D721Med (cell line): ENCODE measurements around the gene STARD13.

Experiments
- DNase-seq: peaks from one replicate; pipeline ENCODE4 v3.0.0; 2011; ENCODE audit warnings: low spot score; ENCODE audit not compliant: insufficient read length
- FAIRE-seq: peaks from 2 replicates; lab custom pipeline; 2011; peaks lifted over from hg19 to GRCh38; lab: Jason Lieb, UNC
- CTCF ChIP-seq: IDR thresholded peaks from 2 replicates; pipeline ENCODE4 v1.5.1; 2012; ENCODE audit warnings: mild to moderate bottlenecking, control low read depth; ENCODE audit not compliant: insufficient read depth; ENCODE audit errors: missing control alignments

STARD13 gene

GRCh38 chr13:33069365-33069764 is 216.2 kb downstream of the STARD13 start:
- no peak for FAIRE-seq
- TF ChIP-seq CTCF = no peak
- DNase-seq = no peak

GRCh38 chr13:33066329-33066728 is 219.2 kb downstream of the STARD13 start:
- TF ChIP-seq CTCF = no peak
- no peak for FAIRE-seq
- no peak for DNase-seq

- DNase-seq (no peak), FAIRE-seq (no peak)
- no peak for TF ChIP-seq CTCF
These were observed 224.7 kb downstream of the STARD13 start for GRCh38 chr13:33060815-33061214.

- no peak for TF ChIP-seq CTCF
- FAIRE-seq (no peak), DNase-seq (no peak)
These were observed 226.7 kb downstream of the STARD13 start for GRCh38 chr13:33058776-33059327.

GRCh38 chr13:33057019-33057780 is 228.4 kb downstream of the STARD13 start:
- DNase-seq (no peak), FAIRE-seq (no peak)
- TF ChIP-seq CTCF = peak; percentile 23

- FAIRE-seq (no peak), DNase-seq (no peak)
- no peak for TF ChIP-seq CTCF
These were observed 232.0 kb downstream of the STARD13 start for GRCh38 chr13:33053397-33054066.
